Epithelial cell of esophagus (primary cell): Measurements from ENCODE around the gene ZGPAT.

Source experiments
- DNase-seq: peaks from one replicate; pipeline ENCODE4 v3.0.0; 2010; ENCODE audit warnings: low read depth
- H3K4me3 ChIP-seq: 2 replicates; pipeline ENCODE4 v1.5.1; 2011; ENCODE audit warnings: mild to moderate bottlenecking, low read length, control low read depth
- CTCF ChIP-seq: IDR thresholded peaks from 2 replicates; pipeline ENCODE4 v1.5.1; 2011; ENCODE audit warnings: low read depth, mild to moderate bottlenecking, low read length, control low read depth, inconsistent platforms; ENCODE audit not compliant: insufficient read depth; ENCODE audit errors: missing control alignments

The ZGPAT gene

DNA sequence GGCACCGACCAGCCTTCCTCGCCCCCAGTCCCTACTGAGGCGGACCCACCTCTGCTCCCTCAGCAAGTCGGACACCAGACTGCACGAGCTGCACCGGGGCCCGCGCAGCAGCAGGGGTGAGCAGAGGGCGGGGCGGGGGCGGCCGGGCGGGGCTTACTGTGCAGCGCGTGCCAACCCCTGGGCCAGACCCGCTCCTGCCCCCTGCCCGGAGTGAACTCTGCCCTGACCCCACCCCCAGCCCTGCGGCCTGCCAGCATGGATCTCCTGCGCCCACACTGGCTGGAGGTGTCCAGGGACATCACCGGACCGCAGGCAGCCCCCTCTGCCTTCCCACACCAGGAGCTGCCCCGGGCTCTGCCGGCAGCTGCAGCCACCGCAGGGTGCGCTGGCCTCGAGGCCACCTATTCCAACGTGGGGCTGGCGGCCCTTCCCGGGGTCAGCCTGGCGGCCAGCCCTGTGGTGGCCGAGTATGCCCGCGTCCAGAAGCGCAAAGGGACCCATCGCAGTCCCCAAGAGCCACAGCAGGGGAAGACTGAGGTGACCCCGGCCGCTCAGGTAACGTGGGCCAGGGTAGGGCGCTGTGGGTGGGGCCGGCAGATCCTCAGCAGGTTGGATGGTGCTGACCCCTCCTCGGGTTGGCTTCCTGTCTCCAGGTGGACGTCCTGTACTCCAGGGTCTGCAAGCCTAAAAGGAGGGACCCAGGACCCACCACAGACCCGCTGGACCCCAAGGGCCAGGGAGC lies 30.3 kb downstream of the ZGPAT start:
- TF ChIP-seq CTCF = no peak
- no peak for DNase-seq
- no peak overlapping the region for H3K4me3 ChIP-seq

DNA sequence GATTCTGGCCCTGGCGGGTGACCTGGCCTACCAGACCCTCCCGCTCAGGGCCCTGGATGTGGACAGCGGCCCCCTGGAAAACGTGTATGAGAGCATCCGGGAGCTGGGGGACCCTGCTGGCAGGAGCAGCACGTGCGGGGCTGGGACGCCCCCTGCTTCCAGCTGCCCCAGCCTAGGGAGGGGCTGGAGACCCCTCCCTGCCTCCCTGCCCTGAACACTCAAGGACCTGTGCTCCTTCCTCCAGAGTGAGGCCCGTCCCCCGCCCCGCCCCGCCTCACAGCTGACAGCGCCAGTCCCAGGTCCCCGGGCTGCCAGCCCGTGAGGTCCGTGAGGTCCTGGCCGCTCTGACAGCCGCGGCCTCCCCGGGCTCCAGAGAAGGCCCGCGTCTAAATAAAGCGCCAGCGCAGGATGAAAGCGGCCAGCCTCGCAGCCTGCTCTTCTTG lies 30.9 kb downstream of the ZGPAT start:
- no peak for DNase-seq
- TF ChIP-seq CTCF = no peak
- H3K4me3 ChIP-seq = no peak overlapping the region

DNA sequence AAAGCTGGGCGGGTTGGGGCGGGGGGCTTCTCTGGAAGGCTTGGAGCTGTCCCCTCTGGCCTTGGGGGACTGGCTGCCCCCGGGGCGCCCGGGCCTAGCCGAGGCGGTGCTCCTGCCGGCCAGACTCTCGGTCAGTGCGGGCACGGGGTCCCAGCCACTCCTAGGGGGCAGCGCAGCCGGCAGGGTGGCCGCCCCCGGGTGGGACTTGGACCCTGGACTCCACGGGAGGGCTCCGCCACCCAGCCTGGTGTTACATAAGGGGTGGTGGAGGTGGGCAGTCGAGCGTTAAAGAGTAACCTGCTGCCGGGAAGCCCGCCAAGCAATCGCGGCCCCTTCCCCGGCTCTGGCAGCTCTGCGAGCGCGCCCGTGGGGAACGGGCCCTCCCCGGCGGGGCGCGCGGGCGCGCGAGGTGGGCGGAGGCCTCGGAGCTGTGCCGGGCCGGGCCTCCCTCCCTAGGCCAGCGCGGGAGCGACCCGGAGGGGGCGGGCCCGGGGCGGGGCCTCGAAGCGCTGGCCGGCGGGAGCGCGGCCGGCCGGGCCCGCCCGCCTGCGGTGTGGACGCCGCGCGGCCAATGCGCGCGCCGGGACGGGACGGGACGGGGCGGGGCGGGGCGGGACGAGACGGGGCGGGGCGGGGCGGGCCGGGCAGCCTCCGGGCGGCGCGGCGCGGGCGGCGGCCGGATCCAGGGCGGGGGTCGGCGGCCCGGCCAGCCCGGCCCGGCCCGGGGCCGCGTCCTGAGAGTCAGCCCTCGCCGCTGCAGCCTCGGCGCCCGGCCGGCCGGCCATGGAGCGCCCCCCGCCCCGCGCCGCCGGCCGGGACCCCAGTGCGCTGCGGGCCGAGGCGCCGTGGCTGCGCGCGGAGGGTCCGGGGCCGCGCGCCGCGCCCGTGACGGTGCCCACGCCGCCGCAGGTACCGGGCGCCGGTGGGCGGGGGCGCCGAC lies 31.6 kb downstream of the ZGPAT start, which contains the start of gene SLC2A4RG:
Gene SLC2A4RG (plus strand): TSS at position 647 of the 940 bp plus-strand sequence. CDS start 137 bp downstream, at position 784.
- peak; percentile 81 for DNase-seq
- H3K4me3 ChIP-seq = peak within 1 kb of the TSS; percentile 59
- TF ChIP-seq CTCF = no peak

DNA sequence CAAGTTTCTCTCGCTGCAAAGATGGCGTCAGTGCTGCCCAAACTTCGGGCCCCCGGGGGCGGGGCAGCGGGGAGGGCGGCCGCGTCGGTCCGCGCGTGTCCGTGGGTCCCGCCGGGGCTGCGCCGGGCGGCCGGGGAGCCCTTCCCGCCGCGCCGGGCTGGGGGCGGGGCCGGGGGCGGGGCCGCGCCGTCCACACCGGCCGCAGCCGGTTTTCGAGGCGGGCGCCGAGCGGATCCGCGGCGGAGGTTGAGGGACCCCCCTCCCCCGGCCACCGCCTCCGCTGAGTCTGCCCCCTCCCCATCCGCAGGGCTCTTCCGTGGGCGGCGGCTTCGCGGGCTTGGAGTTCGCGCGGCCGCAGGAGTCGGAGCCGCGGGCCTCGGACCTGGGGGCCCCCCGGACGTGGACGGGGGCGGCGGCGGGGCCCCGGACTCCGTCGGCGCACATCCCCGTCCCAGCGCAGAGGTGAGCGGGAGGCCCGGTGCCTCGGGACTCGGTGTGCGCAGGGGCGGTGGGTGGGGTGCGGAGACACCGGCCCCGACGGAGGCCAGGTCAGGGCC lies 32.3 kb downstream of the ZGPAT start:
- peak; percentile 14 for DNase-seq
- TF ChIP-seq CTCF = no peak
- peak overlapping the region; percentile 59 for H3K4me3 ChIP-seq

DNA sequence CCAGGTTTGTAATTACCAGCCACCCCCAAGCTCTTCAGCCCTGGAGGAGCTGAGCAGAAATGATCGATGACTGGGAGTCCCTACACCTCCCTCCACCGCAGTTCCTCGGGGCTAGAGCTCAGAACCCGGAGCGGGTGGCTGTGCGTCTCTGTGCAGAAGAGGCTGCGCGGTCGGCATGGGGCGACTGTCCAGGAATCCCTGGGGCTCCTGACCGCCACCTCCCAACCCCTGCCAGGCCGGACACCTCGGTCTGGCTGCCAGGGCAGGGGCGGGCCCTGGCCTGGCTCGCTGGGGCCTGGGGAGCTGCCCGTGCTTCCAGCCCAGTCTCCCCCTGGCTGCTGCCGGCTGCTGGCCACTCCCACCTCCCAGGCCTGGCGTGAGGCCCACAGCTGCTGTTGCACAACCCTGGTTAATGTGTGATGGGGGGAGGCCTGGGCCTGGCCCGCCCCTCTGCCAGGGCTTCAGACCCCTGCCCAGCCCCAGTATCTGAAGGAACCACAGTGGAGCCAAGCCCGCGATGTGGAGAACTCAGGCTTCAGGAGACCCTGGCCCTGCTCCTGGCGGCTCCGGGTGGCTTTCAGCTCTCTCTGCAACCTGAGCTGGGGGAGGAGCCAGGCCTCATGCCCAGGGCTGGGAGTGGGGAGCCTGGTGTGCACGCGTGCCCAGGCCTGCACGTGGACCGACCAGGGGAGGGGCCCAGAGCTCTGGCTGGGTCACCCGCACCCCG lies 33.0 kb downstream of the ZGPAT start:
- H3K4me3 ChIP-seq = peak overlapping the region; percentile 59
- peak; percentile 87 for DNase-seq
- peak; percentile 14 for TF ChIP-seq CTCF

GRCh38 chr20:63741354-63741675 lies 33.5 kb downstream of the ZGPAT start:
- no peak for TF ChIP-seq CTCF
- DNase-seq = no peak
- H3K4me3 ChIP-seq = peak overlapping the region; percentile 59
